GM13976 (cell line): ENCODE data around the gene APBA3.

Experiments used
- DNase-seq: peaks from one replicate; pipeline ENCODE4 v3.0.0; 2012; ENCODE audit warnings: low spot score
- CTCF ChIP-seq: IDR thresholded peaks from 2 replicates; pipeline ENCODE4 v1.5.1; 2012; ENCODE audit warnings: borderline replicate concordance, mild to moderate bottlenecking; ENCODE audit not compliant: insufficient read depth; ENCODE audit errors: extremely low read depth, missing control alignments, control extremely low read depth
- in situ Hi-C: fragments of 300-500 bp; cut with MboI; formaldehyde crosslinking; loops from one replicate; pipeline ENCODE4 v1.12.0; 2022; ENCODE audit warnings: low sequenced_read_pairs, mixed read lengths, inconsistent platforms; ENCODE audit not compliant: unreplicated experiment

APBA3 gene

GRCh38 chr19:3708207-3708931 lies 53.1 kb downstream of the APBA3 start, which contains the start of gene TJP3:
TSS of gene TJP3 (plus strand) at chr19:3708384. CDS start at chr19:3728433, 20,049 bp downstream.
- DNase-seq, result no peak
- in situ Hi-C loops, result loop anchor here (10.0 kb wide), 1 partner anchor 54 kb away; no protein-coding TSS in a partner anchor
- TF ChIP-seq CTCF, result no peak

DNA sequence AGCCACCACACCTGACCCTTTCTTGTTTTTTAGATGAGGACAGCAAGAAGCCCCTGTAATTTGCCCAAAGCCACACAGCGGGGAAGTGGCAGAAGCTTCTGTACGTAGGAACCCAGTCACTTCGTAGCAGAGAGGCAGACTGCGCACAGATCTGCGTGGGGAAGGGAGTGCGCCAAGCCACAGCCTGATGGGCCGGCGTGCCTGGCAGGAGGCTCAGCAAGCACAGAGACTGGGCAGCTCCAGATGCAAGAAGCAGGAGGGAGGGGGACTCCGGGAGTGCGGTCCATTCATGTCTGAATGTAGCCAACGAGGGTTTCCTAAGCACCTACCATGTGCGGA lies 53.7 kb downstream of the APBA3 start:
- in situ Hi-C loops, result loop anchor here (10.0 kb wide), 1 partner anchor 53 kb away; no protein-coding TSS in a partner anchor
- no peak for TF ChIP-seq CTCF
- DNase-seq, result no peak

GRCh38 chr19:3701200-3701599 lies 60.3 kb downstream of the APBA3 start:
- no peak for TF ChIP-seq CTCF
- in situ Hi-C loops, result loop anchor here (10.0 kb wide), 1 partner anchor 46 kb away; no protein-coding TSS in a partner anchor
- no peak for DNase-seq
